Large intestine (tissue), 3 donors: ENCODE measurements around the gene INTS6. TPM values are rescaled to one million over a fixed set of nuclear protein-coding genes. Genes with fewer than 3 reads are reported as not detected.

Source experiments
- DNase-seq, 2 donors: peaks; one replicate each; pipeline versions ENCODE4 v3.0.0 to v3.0.0-alpha.2; 2013
- H3K27ac ChIP-seq: one replicate; pipeline ENCODE4 v1.5.1; 2013; ENCODE audit warnings: low read length
- H3K27me3 ChIP-seq: 2 replicates; pipeline ENCODE4 v1.6.1; 2013; ENCODE audit warnings: low read length; ENCODE audit not compliant: control insufficient read depth, insufficient read depth
- H3K36me3 ChIP-seq: 2 replicates; pipeline ENCODE4 v1.6.1; 2013; ENCODE audit warnings: low read length; ENCODE audit not compliant: control insufficient read depth, insufficient read depth
- H3K4me1 ChIP-seq: one replicate; pipeline ENCODE4 v1.6.1; 2013; ENCODE audit warnings: low read length; ENCODE audit not compliant: control insufficient read depth, insufficient read depth
- H3K4me3 ChIP-seq: one replicate; pipeline ENCODE4 v1.5.1; 2013; ENCODE audit warnings: low read length
- H3K9me3 ChIP-seq: one replicate; pipeline ENCODE4 v1.6.1; 2013; ENCODE audit warnings: mild to moderate bottlenecking, low read depth, low read length, moderate library complexity; ENCODE audit not compliant: control insufficient read depth
- WGBS: methylation state at CpG from one replicate; pipeline ENCODE4 v1.1.5; 2013; ENCODE audit warnings: low lambda C conversion rate; ENCODE audit not compliant: insufficient coverage; 5-methylcytosine and 5-hydroxymethylcytosine counted together
- polyA plus RNA-seq: library from polyadenylated mRNA; unstranded; fragments of 120-200 nt; gene quantifications from one replicate; pipeline ENCODE4 v1.2.1, GENCODE V29; 2013

Gene INTS6
- polyA plus RNA-seq, 1 donor: 24.4 TPM

DNA sequence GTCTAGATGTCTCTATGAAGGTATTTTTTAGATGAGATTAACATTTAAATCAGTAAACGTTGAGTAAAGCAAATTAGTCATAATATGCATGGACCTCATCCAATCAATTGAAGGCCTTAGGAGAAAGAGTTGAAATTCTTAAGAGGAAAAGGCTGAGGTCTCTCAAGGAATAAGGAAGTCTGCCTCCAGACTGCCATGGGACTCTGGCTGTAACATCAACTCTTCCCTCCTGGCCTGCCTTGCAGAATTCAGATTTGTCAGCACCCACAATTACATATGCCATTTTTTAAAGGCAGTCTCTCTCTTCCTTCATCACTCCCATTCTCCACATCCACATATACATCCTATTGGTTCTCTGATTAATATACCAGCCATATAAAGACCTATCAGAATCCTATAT is 28.8 kb upstream of the INTS6 start:
- Histone ChIP-seq H3K36me3 (no peaks in the 10 kb centered on the region), H3K27me3 (no peaks in the 10 kb centered on the region), H3K27ac (no peak overlapping the region), H3K4me1 (no peaks in the 10 kb centered on the region), H3K4me3 (no peak overlapping the region), H3K9me3 (no peaks in the 10 kb centered on the region)
- DNase-seq: no peak
- no CpG with 5 or more reads among the region's 1 CpG for WGBS

DNA sequence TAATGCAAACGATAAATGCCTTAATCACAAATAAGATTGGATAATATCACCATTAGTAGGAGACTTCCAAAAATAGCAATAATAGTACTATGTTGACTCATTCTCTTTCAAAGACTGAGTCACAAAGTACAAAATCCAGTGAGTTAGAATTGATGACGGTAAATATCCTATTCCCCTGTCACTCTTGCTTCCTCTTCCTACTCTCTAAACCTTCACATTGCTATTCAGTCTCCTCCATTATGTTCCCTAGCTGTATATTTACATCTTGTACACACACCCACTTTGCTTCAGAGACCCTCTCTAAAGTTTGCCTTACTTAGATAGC is 26.3 kb upstream of the INTS6 start:
- WGBS: no CpG with 5 or more reads among the region's 2 CpGs
- no peak for DNase-seq
- H3K4me3 ChIP-seq: no peak overlapping the region

GRCh38 chr13:51478418-51479198 is 25.8 kb upstream of the INTS6 start:
- Histone ChIP-seq H3K9me3 (no peaks in the 10 kb centered on the region), H3K27ac (no peak overlapping the region), H3K27me3 (no peaks in the 10 kb centered on the region), H3K36me3 (no peaks in the 10 kb centered on the region), H3K4me3 (no peak overlapping the region), H3K4me1 (no peaks in the 10 kb centered on the region)
- 80% methylated on average over 2 of the region's 8 CpGs for WGBS
- DNase-seq: no peak

More for the DNA sequence above, 26.3 kb upstream of the INTS6 start:
- H3K27me3 ChIP-seq: no peaks in the 10 kb centered on the region
- no peaks in the 10 kb centered on the region for H3K4me1 ChIP-seq
- H3K36me3 ChIP-seq: no peaks in the 10 kb centered on the region
- no peaks in the 10 kb centered on the region for H3K9me3 ChIP-seq
- no peak overlapping the region for H3K27ac ChIP-seq

DNA sequence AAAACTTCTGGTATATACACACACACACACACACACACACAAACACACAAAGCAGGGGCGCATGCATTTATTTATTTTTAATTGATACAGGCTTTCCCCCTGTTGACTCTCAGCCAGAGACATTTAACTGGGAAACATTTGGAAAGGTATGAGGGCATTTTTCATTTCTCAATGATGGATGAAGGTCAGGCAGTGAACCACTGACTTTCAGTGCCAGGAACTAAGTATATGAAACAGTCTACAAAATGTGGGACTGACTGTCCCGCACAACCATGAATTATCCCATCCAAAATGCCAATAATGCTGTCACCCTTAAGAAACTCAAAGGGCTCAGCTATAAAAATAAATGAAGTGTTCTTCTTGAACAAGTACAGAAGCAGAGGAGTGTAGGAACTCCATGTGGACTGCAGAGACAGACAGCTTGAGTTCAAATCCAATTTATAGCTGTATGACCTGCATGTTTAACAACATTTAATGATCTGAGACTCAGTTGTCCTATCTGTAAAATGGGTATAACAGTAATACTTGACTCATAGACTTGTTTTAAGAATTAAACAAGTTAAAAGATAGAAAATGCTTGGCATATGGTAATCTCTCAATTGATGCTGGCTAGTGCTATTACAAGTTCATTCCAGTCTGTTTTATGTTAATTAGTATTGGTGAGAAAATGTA is 25.0 kb upstream of the INTS6 start:
- DNase-seq: no peak
- WGBS: no CpG with 5 or more reads among the region's 2 CpGs
- H3K27ac ChIP-seq: no peak overlapping the region

DNA sequence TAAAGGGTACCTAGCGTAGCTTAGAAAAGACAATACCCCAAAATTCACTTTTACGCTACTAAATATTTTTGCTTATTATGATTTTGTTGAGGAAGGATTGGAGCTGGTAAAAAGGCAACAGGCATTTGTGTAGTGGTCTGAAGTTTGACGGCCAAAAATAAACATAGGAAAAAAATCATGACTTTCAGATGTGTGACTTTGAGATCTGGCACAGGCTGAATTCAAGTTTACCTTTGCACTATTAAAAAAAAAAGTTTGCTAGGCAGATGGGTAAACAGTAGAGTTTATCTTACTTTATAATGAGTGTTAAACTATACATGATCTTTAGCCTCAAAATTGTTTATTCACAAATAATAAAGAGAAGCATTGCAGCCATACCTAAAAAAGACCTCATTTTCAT is 24.3 kb upstream of the INTS6 start:
- DNase-seq: no peak

More for the DNA sequence above, 25.0 kb upstream of the INTS6 start:
- no peaks in the 10 kb centered on the region for H3K36me3 ChIP-seq
- no peak overlapping the region for H3K4me3 ChIP-seq
- no peaks in the 10 kb centered on the region for H3K4me1 ChIP-seq
- H3K27me3 ChIP-seq: no peaks in the 10 kb centered on the region
- H3K9me3 ChIP-seq: no peaks in the 10 kb centered on the region

DNA sequence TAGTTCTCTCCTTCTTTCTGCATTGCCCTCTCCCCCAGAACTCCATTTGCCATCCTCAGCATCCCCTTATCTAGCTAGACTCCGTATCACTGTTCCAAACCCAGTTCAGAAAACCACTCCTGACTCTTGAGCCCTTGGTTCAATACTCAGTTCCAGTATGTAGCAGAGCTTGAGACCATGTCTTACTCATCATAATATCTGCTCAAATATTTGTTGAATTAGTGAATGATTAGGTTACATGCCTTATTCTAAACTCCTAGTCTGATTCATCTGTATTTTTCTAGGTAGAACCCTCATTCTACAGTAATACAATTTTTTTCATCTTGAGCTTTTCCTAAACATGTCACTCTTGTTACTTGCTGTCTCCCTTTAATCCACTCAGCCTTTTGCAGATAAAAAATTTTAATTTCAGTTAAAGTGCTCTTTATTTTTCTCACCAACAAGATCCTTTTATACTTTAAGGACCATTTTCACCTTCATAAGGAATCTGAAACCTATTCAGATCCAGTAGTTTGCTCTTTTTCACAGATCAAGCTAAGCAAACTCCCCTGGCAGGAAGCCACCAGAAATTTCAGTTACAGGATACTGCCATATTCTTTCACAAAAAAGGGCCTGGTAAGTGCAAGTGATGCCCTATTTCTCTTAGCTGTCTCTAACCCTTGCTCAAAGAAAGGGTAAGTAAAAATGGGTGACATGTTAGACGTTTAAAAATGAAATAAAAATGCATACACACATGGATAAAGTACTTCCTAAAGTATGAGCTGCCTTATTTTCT is 23.1 kb upstream of the INTS6 start:
- Histone ChIP-seq H3K9me3 (no peaks in the 10 kb centered on the region), H3K27me3 (no peaks in the 10 kb centered on the region), H3K36me3 (no peaks in the 10 kb centered on the region), H3K4me3 (no peak overlapping the region), H3K27ac (no peak overlapping the region), H3K4me1 (no peaks in the 10 kb centered on the region)
- 70% methylated on average over 2 of the region's 2 CpGs for WGBS
- DNase-seq: no peak

More for the DNA sequence above, 24.3 kb upstream of the INTS6 start:
- WGBS: 38% methylated on average over 3 of the region's 3 CpGs
- no peaks in the 10 kb centered on the region for H3K27me3 ChIP-seq
- H3K4me1 ChIP-seq: no peaks in the 10 kb centered on the region
- H3K4me3 ChIP-seq: no peak overlapping the region
- H3K9me3 ChIP-seq: no peaks in the 10 kb centered on the region
- H3K27ac ChIP-seq: no peak overlapping the region
- H3K36me3 ChIP-seq: no peaks in the 10 kb centered on the region

DNA sequence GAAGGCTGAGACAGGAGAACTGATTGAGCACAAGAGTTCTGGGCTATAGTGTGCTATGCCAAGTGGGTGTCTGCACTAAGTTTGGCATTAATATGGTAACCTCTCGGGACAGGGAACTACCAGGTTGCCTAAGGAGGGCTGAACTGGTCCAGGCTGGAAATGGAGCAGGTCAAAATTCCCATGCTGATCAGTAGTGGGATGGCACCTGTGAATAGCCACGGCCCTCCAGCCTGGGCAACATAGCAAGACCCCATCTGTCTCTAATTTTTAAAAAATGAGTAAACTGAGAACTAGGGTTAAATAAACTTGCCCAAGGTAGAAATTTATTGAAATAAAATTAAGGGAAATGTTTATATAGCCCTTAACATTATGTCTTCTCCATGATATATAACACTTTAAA is 17.0 kb upstream of the INTS6 start:
- Histone ChIP-seq H3K4me3 (no peak overlapping the region), H3K9me3 (no peaks in the 10 kb centered on the region), H3K4me1 (no peaks in the 10 kb centered on the region), H3K27me3 (no peaks in the 10 kb centered on the region), H3K27ac (no peak overlapping the region), H3K36me3 (no peaks in the 10 kb centered on the region)
- no CpG with 5 or more reads among the region's 2 CpGs for WGBS
- DNase-seq: no peak

DNA sequence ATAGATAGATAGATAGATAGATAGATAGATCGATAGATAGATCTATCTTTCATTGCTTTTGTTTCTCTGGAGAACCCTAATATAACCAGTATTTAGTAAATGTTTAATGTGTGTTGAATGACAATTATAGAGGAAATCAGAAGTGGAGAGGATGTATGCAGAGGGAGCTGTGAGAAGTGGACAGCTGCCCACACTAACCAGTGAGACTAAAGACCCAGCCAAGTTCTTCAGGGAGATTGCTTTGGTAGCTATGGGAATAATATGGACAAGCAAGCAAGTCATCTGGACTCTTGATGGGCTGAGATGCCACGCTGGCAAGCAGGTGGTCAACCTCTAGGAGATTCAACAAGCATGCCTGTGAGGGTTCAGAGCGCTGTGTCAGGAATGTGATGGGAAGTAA is 14.9 kb upstream of the INTS6 start:
- no peak overlapping the region for H3K27ac ChIP-seq
- 100% methylated on average over 1 of the region's 3 CpGs for WGBS
- H3K27me3 ChIP-seq: no peaks in the 10 kb centered on the region
- no peaks in the 10 kb centered on the region for H3K4me1 ChIP-seq
- DNase-seq: no peak
- H3K36me3 ChIP-seq: no peaks in the 10 kb centered on the region
- no peaks in the 10 kb centered on the region for H3K9me3 ChIP-seq
- H3K4me3 ChIP-seq: no peak overlapping the region

- peak in 1 of 2 donors; percentile 39 for DNase-seq
- Histone ChIP-seq H3K36me3 (no peaks in the 10 kb centered on the region), H3K4me3 (no peak overlapping the region), H3K27me3 (no peaks in the 10 kb centered on the region), H3K9me3 (no peaks in the 10 kb centered on the region), H3K27ac (no peak overlapping the region), H3K4me1 (no peaks in the 10 kb centered on the region)
Measured at GRCh38 chr13:51465124-51465523, 12.3 kb upstream of the INTS6 start.

- Histone ChIP-seq H3K4me1 (peaks cover 7% of the 10 kb centered on the region), H3K9me3 (peaks cover 14% of the 10 kb centered on the region), H3K4me3 (no peak overlapping the region), H3K27ac (no peak overlapping the region), H3K27me3 (no peaks in the 10 kb centered on the region), H3K36me3 (peaks cover 13% of the 10 kb centered on the region)
- DNase-seq: peak in 1 of 2 donors; percentile 22
- WGBS: 86% methylated on average over 3 of the region's 15 CpGs
Measured at GRCh38 chr13:51457086-51457815, 4.4 kb upstream of the INTS6 start.
